Measurements from ENCODE around the gene MORN1.

- TF ChIP-seq POLR2A (IDR thresholded peaks at IDR 0.05; ENCODE audit: low read depth, low read length) (no peak), POLR2AphosphoS5 (IDR thresholded peaks at IDR 0.05; ENCODE audit: insufficient read depth, low read depth, low read length) (no peak), CTCF (IDR thresholded peaks at IDR 0.05; ENCODE audit: extremely low read depth in 1 of 2, insufficient read depth in 1 of 2, low read depth in 1 of 2, low read length in 2 of 2) (no peak), EZH2 (IDR thresholded peaks at IDR 0.05; ENCODE audit: borderline replicate concordance, low read depth, low read length, severe bottlenecking) (no peak), MAX (IDR thresholded peaks at IDR 0.05; ENCODE audit: insufficient read depth, insufficient read length) (no peak)
Observed at GRCh38 chr1:2404890-2405511, 13.6 kb upstream of the MORN1 start.
